WERI-Rb-1 (cell line): ENCODE results near the gene CLP1.

Source experiments
- DNase-seq: peaks from one replicate; pipeline ENCODE4 v3.0.0-alpha.2; 2020
- H3K27ac ChIP-seq: fragments of 250-450 bp; sonication (Bioruptor Pico); 2 replicates; pipeline ENCODE4 v1.5.1; 2020; ENCODE audit warnings: mild to moderate bottlenecking, moderate library complexity
- H3K27me3 ChIP-seq: fragments of 250-450 bp; sonication (Bioruptor Pico); 2 replicates; pipeline ENCODE4 v1.5.1; 2021; ENCODE audit warnings: mild to moderate bottlenecking, low read depth, moderate library complexity; ENCODE audit not compliant: insufficient read depth, severe bottlenecking
- H3K36me3 ChIP-seq: fragments of 250-450 bp; sonication (Bioruptor Pico); 2 replicates; pipeline ENCODE4 v1.5.1; 2020; ENCODE audit warnings: mild to moderate bottlenecking, moderate library complexity
- H3K4me3 ChIP-seq: 2 replicates; pipeline ENCODE4 v1.5.1; 2011; ENCODE audit warnings: low read depth, mild to moderate bottlenecking, control low read depth, low read length
- H3K9me3 ChIP-seq: fragments of 250-450 bp; sonication (Bioruptor Pico); 2 replicates; pipeline ENCODE4 v1.5.1; 2021; ENCODE audit warnings: mild to moderate bottlenecking, moderate library complexity; ENCODE audit not compliant: severe bottlenecking
- TF ChIP-seq, protein P1 (sequence below): IDR thresholded peaks from 2 replicates; pipeline ENCODE4 v1.5.1; 2011; ENCODE audit warnings: low read depth, mild to moderate bottlenecking, control low read depth, inconsistent platforms, low read length

Gene CLP1

DNA sequence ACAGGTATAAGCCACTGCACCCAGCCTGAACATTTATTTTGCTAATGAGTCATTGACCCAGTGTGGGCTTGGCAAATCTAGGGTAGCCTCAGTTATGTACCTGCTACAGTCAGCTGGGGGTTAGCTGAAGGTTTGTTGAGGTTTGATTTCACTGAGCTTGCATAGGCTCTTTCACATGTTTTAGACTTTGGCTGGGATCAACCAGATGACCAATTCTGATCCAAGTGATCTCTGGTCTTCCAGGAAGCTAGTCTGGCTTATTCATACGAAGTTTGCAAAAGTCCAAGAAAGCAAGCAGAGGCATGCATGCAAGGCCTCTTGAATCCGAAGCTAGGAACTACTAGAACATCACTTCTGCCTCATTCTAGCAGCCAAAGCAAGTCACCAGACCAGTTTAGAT lies 39.1 kb upstream of the CLP1 start:
- Histone ChIP-seq H3K27ac (no peak overlapping the region), H3K36me3 (no peaks in the 10 kb centered on the region), H3K9me3 (peaks cover 11% of the 10 kb centered on the region), H3K4me3 (no peak overlapping the region), H3K27me3 (peaks cover 60% of the 10 kb centered on the region)
- no peak for DNase-seq
- TF ChIP-seq, protein P1, sequence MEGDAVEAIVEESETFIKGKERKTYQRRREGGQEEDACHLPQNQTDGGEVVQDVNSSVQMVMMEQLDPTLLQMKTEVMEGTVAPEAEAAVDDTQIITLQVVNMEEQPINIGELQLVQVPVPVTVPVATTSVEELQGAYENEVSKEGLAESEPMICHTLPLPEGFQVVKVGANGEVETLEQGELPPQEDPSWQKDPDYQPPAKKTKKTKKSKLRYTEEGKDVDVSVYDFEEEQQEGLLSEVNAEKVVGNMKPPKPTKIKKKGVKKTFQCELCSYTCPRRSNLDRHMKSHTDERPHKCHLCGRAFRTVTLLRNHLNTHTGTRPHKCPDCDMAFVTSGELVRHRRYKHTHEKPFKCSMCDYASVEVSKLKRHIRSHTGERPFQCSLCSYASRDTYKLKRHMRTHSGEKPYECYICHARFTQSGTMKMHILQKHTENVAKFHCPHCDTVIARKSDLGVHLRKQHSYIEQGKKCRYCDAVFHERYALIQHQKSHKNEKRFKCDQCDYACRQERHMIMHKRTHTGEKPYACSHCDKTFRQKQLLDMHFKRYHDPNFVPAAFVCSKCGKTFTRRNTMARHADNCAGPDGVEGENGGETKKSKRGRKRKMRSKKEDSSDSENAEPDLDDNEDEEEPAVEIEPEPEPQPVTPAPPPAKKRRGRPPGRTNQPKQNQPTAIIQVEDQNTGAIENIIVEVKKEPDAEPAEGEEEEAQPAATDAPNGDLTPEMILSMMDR: no peak

DNA sequence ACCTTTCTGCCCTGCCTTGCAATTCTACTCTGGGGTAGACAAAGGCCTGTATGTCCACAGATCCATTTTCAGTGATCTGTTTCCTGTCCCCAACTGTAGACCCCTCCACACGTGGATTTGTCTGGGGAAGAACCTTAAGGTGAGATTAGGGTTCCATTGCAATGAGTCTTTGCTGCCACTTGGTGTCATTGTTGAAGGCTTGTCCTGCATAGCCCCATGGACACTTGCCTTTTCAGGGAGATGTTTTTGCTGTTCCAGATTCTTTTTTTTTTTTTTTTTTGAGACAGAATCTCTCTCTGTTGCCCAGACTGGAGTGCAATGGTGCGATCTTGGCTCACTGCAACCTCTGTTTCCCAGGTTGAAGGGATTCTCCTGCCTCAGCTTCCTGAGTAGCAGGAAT lies 38.2 kb upstream of the CLP1 start:
- Histone ChIP-seq H3K9me3 (peaks cover 11% of the 10 kb centered on the region), H3K4me3 (no peak overlapping the region), H3K27me3 (peaks cover 60% of the 10 kb centered on the region), H3K27ac (no peak overlapping the region), H3K36me3 (no peaks in the 10 kb centered on the region)
- no peak for DNase-seq
- TF ChIP-seq, protein P1: peak; percentile 45; the same call in 1 of the 2 replicates

DNA sequence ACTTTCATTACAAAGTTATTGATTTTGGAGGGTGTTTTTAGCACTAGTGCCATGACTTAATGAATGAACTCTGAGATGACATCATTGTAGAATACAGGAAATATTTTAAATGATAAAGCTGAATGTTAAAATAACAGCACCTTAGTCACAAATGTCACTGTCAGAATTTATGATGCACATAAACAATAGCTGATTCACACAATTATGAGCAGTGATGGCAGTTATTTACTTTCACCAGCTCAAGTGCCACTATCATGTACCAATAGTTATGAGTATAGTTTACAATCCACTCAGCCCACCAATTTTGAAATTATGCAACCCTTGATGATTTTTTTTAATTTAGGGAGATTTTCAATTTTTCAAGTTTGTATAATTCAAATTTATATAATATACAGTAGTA lies 37.1 kb upstream of the CLP1 start:
- DNase-seq: no peak
- Histone ChIP-seq H3K27me3 (peaks cover 60% of the 10 kb centered on the region), H3K27ac (no peak overlapping the region)

DNA sequence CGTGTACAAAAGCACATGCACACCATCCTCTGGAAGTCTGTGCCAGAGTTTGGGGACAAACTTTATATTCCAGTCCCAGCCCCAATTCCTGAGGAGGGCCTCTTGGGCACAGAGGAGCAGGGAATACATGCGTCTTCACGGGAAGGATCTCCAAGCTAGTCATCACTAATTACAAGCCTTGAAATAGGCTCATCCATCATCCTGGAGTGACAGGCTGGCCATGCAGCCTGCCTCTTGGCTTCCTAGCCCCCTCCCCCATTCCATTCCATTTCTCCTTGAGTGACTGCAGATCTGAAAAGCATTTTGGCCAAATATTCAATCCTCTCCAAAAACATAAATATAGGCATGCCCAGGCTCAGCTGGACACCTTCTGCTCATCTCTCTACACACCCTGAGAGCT lies 35.3 kb upstream of the CLP1 start:
- TF ChIP-seq, protein P1: no peak
- DNase-seq: no peak
- Histone ChIP-seq H3K4me3 (no peak overlapping the region), H3K27ac (no peak overlapping the region), H3K9me3 (peaks cover 11% of the 10 kb centered on the region), H3K36me3 (no peaks in the 10 kb centered on the region), H3K27me3 (peaks cover 62% of the 10 kb centered on the region)

More for the DNA sequence above, 37.1 kb upstream of the CLP1 start:
- TF ChIP-seq, protein P1: no peak
- H3K4me3 ChIP-seq: no peak overlapping the region
- no peaks in the 10 kb centered on the region for H3K36me3 ChIP-seq
- H3K9me3 ChIP-seq: peaks cover 11% of the 10 kb centered on the region

DNA sequence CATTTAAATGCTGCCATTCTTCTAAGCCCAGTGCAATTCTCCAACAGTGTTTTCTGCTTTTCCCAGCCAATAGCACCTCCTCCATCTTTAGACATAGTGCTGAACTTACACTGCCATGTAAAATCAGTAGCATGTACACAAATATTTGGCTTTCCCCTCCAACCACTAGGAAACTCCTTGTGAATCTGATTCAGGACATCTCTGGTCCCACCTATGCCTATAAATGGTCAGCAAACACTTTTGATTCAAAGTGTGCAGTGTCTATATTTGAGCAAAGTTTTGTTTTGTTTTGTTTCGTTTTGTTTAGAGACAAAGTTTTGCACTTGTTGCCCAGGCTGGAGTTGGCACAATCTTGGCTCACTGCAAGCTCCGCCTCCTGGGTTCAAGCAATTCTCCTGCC lies 32.7 kb upstream of the CLP1 start:
- TF ChIP-seq, protein P1: no peak
- Histone ChIP-seq H3K27me3 (peaks cover 70% of the 10 kb centered on the region), H3K27ac (no peak overlapping the region), H3K9me3 (peaks cover 5% of the 10 kb centered on the region), H3K36me3 (no peaks in the 10 kb centered on the region), H3K4me3 (no peak overlapping the region)
- no peak for DNase-seq

DNA sequence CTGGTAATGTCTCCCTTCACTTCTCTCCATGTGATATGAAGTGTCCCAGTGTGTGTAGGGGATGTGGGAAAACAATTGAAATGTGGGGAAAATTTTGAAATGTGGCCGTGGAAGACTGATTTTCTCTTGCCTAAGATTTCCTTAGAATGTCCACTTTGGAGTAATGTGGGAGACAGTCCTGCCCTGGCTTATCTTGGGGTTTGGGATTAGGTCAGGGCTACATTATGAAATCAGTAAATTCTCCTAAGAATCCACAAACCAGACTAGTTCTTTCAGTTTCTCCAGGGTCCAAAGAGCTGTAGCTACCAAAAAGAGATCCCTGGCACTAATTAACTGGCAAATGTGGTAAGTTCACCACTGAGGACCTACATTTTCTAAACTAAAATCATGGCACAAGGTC lies 30.7 kb upstream of the CLP1 start:
- TF ChIP-seq, protein P1: no peak
- DNase-seq: no peak
- H3K4me3 ChIP-seq: no peak overlapping the region
- H3K27ac ChIP-seq: no peak overlapping the region
- peaks cover 3% of the 10 kb centered on the region for H3K9me3 ChIP-seq
- peaks cover 86% of the 10 kb centered on the region for H3K27me3 ChIP-seq
- no peaks in the 10 kb centered on the region for H3K36me3 ChIP-seq
